ACC112 (cell line): ENCODE results near the gene ARHGAP31.
"Not testable (repeated sequence)": the region's sequence is repeated elsewhere in the genome, so short reads cannot be mapped to it uniquely, and the experiment has no call there.

Experiments used
- H2AFZ ChIP-seq: fragments of 200-600 bp; sonication (generic); one replicate; pipeline ENCODE4 v1.6.0; 2017; ENCODE audit warnings: antibody characterized with exemption, low read length; ENCODE audit not compliant: unreplicated experiment
- H3K27ac ChIP-seq: fragments of 200-600 bp; sonication (generic); 2 replicates; pipeline ENCODE4 v1.5.1; 2014; ENCODE audit warnings: low read depth, mild to moderate bottlenecking, antibody characterized with exemption, low read length, moderate library complexity
- H3K27me3 ChIP-seq: fragments of 200-600 bp; sonication (generic); 2 replicates; pipeline ENCODE4 v1.6.1; 2014; ENCODE audit warnings: mild to moderate bottlenecking, antibody characterized with exemption, low read length, moderate library complexity, mixed read lengths; ENCODE audit not compliant: insufficient read depth
- H3K36me3 ChIP-seq: fragments of 200-600 bp; sonication (generic); 2 replicates; pipeline ENCODE4 v1.6.1; 2016; ENCODE audit warnings: mild to moderate bottlenecking, antibody characterized with exemption, low read length, moderate library complexity, mixed read lengths; ENCODE audit not compliant: insufficient read depth
- H3K4me1 ChIP-seq: fragments of 200-600 bp; sonication (generic); one replicate; pipeline ENCODE4 v1.6.1; 2016; ENCODE audit warnings: low read length, mixed read lengths; ENCODE audit not compliant: insufficient read depth, unreplicated experiment, control insufficient read depth
- H3K4me3 ChIP-seq: fragments of 200-600 bp; sonication (generic); 2 replicates; pipeline ENCODE4 v1.5.1; 2014; ENCODE audit warnings: mild to moderate bottlenecking, low read depth, low read length
- H3K79me2 ChIP-seq: fragments of 200-600 bp; sonication (generic); one replicate; pipeline ENCODE4 v1.6.0; 2016; ENCODE audit warnings: low read length; ENCODE audit not compliant: control insufficient read depth, unreplicated experiment, insufficient read depth

Gene ARHGAP31

DNA sequence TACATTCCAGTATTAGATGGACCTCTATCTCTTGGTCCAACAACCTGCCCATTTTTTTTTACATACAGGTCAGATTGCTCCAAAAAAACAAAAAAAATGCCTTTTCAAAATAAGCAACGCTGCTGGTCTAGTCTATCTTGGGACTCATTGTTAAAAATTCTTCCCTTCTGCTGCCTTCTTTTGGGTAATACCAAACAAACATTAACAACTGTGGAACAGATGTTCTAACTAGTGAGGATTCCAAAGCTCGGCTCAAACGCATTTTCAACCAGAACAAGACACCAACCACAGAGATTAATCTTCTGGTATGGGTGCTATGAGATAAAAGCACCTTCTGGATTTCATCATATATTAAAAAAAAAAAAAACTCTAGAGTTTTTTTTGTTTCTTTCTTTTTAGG lies 24.7 kb downstream of the ARHGAP31 start:
- H3K4me3 ChIP-seq: no peak overlapping the region
- H2AFZ ChIP-seq: no peak overlapping the region
- H3K27me3 ChIP-seq: no peaks in the 10 kb centered on the region
- H3K36me3 ChIP-seq: no peaks in the 10 kb centered on the region; the same call in 1 of the 2 replicates
- no peak overlapping the region for H3K27ac ChIP-seq
- peaks cover 52% of the 10 kb centered on the region for H3K79me2 ChIP-seq
- peaks cover 18% of the 10 kb centered on the region for H3K4me1 ChIP-seq

DNA sequence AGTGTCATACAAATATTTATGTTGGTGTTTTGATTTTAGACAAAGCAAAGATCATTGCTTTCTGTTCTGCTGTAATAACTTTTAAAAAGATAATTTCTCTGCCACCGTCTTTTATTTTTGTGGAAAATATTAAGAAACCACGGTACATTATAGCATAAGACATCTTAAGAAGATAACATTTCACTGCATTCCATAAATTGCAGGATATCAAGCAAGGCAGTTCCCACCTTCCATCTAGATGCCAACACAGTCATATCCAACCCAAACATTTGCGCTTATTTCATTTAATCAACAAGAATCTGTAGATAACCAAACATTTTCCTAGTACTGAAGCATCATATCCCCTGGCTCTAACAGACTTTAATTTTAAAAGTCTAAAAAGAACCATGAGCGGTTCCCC lies 25.1 kb downstream of the ARHGAP31 start:
- Histone ChIP-seq H3K4me3 (no peak overlapping the region), H3K79me2 (peaks cover 49% of the 10 kb centered on the region), H3K4me1 (peaks cover 18% of the 10 kb centered on the region), H3K36me3 (no peaks in the 10 kb centered on the region; the same call in 1 of the 2 replicates), H3K27me3 (no peaks in the 10 kb centered on the region), H2AFZ (no peak overlapping the region), H3K27ac (no peak overlapping the region)

DNA sequence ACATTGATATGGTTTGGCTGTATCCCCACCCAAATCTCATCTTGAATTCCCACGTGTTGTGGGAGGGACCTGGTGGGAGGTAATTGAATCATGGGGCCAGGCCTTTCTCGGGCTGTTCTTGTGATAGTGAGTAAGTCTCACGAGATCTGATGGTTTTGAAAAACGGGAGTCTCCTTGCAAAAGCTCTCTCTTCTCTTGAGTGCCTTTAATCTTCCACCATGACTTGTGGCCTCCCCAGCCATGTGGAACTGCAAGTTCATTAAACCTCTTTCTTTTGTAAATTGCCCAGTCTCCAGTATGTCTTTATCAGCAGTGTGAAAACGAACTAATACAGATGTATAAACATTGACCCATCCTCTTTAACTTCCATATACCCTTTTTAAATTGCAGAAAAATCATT lies 26.6 kb downstream of the ARHGAP31 start:
- Histone ChIP-seq H3K79me2 (peaks cover 47% of the 10 kb centered on the region), H3K4me1 (peaks cover 18% of the 10 kb centered on the region)
- not testable (repeated sequence) for H2AFZ ChIP-seq, H3K4me3 ChIP-seq, H3K27me3 ChIP-seq, H3K36me3 ChIP-seq, H3K27ac ChIP-seq

DNA sequence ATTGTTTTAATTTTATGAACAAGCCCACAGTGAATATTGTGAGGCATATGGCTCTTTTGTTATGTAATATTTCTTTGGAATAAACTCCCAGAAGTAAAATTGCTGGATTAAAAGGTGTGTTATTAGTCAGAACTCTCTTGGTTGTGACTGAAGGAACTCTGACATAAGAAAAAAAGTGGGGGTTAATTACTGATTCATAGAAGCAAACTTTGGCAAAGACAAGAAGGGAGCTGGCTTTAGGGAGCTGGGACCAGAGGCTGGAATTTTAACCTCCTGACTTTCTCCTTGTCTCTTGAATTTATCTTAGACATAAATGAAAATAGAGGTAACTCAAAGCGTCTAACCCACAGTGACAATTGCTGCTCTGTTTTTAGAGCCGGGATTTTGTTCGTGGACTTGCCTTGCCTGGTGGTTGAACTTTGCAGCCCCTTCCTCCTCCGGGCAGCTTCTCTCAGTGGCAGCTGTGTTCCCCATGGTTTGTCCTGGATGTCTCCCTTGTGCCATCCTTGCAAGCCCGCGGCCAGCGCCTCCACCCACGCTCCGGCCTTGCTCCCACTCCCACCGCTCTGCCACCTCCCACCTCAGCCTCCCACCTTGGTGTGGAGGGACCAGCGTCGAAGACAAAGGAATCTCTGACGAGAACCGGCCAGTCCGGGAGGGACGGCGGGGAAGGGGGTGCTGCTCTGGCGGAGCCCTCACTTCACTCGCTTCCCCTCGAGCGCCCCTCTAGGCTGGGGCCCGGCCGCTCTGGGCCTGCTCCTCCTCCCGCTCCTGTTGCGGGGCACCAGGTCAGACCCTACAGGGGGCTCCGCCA lies 28.0 kb downstream of the ARHGAP31 start:
- peak overlapping the region; percentile 87 for H3K27ac ChIP-seq
- peak overlapping the region; percentile 72 for H2AFZ ChIP-seq
- peaks cover 18% of the 10 kb centered on the region for H3K4me1 ChIP-seq
- H3K36me3 ChIP-seq: no peaks in the 10 kb centered on the region; the same call in 1 of the 2 replicates
- H3K27me3 ChIP-seq: no peaks in the 10 kb centered on the region
- peaks cover 41% of the 10 kb centered on the region for H3K79me2 ChIP-seq
- peak overlapping the region; percentile 91 for H3K4me3 ChIP-seq

DNA sequence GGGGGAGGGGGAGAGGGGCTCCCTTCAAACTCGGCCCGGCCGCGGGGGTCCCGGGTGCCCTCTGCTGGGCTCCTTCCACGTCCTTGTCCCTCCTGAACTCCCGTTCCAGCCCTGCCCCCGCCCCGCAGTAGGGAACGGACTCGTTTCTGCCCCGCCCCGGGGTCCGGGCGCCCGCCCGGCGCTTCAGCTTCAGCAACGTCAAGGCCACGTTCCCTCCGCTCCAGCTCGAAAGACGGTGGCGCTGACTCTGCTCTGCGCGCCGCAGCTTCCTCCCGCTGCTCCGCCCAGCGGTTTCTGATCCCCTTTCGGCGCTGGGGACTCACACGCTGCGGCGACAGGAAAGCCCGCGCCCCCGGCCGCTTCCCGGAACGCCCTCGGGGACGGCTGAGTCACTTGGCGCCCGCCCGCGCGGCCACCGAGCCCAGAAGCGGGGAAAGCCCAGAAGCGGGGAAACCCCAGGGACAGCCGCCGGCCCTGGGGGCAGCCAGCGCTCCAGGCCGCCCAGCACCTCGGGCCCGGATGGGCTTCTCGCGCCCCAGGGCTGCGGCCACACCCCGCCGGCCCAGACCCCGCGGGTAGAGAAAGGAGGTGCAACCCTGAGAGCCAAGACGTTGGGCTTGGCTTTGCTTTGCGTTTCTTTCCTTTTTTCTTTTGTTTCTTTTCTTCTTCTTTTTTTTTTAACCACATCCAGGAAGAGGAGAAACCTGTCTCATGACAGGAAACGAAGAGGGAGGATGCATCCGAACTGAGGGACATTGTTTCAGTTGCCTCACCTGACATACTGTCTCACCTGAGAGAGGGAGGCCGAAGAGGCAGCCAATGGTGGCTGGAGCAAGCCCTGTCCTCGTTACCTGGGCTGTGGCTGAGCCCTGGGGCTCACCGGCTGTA lies 28.9 kb downstream of the ARHGAP31 start:
- Histone ChIP-seq H3K36me3 (no peaks in the 10 kb centered on the region; the same call in 1 of the 2 replicates), H3K4me3 (peak overlapping the region; percentile 91), H2AFZ (peak overlapping the region; percentile 72), H3K4me1 (peaks cover 18% of the 10 kb centered on the region), H3K79me2 (peaks cover 33% of the 10 kb centered on the region), H3K27me3 (no peaks in the 10 kb centered on the region), H3K27ac (peak overlapping the region; percentile 87)

DNA sequence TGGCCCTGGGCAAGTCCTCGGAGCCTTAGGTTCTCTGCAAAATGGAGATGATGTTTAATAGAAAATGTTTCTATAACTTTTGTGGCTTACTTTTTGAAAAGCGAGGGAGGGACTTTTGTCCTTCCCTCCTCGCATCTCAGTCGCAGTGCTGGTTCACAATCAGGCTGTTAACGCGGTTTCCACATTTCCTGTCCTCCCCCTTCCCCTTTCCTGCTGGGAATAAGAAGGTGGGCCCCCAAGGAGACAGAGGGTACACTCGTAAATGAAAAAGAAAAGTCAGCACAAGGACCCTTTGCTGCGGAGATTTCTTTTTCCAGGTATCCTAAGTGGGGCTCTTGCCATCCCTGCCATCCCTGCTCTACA lies 29.5 kb downstream of the ARHGAP31 start:
- Histone ChIP-seq H3K27me3 (no peaks in the 10 kb centered on the region), H3K4me3 (peak overlapping the region; percentile 91), H3K79me2 (peaks cover 30% of the 10 kb centered on the region), H3K27ac (peak overlapping the region; percentile 87), H3K36me3 (no peaks in the 10 kb centered on the region; the same call in 1 of the 2 replicates), H2AFZ (peak overlapping the region; percentile 69), H3K4me1 (peaks cover 18% of the 10 kb centered on the region)

DNA sequence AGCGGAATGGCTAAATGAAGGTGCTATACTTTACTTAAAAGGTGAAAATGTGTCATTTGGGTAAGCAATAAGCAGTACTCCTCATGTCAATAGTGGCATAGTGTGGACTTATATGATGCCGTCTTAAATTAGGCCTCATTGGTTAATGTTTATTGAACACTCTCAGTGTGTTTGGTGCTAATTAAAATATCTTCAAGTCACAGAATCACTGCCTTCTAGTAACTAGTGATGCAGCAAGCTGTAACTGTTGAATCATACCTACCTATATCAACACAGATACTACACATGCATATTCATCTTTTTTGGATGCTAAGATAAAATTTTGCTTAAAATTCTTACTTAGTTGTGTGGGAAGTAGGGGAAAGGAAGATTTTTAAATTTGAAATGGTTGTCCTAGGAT lies 30.7 kb downstream of the ARHGAP31 start:
- no peak overlapping the region for H3K4me3 ChIP-seq
- H3K79me2 ChIP-seq: peaks cover 24% of the 10 kb centered on the region
- no peak overlapping the region for H3K27ac ChIP-seq
- no peak overlapping the region for H2AFZ ChIP-seq
- no peaks in the 10 kb centered on the region; the same call in 1 of the 2 replicates for H3K36me3 ChIP-seq
- H3K4me1 ChIP-seq: peaks cover 18% of the 10 kb centered on the region
- H3K27me3 ChIP-seq: no peaks in the 10 kb centered on the region

DNA sequence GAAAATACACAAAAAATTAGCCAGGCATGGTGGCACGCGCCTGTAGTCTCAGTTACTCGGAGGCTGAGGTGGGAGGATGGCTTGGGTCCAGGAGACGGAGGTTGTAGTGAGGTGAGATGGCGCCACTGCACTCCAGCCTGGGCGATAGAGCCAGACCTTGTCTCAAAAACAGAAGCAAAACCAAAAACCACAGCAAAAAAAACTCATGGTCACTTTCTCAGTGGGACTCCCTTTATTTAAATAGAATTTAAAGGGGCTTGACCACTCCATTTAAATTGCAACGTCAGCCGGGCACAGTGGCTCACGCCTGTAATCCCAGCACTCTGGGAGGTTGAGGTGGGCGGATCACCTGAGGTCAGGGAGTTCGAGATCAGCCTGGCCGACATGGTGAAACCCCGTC lies 32.8 kb downstream of the ARHGAP31 start:
- no peak overlapping the region for H3K27ac ChIP-seq
- H3K4me1 ChIP-seq: peaks cover 6% of the 10 kb centered on the region
- H3K79me2 ChIP-seq: peaks cover 7% of the 10 kb centered on the region
- H3K4me3 ChIP-seq: no peak overlapping the region
- no peak overlapping the region for H2AFZ ChIP-seq
- no peaks in the 10 kb centered on the region for H3K36me3 ChIP-seq
- H3K27me3 ChIP-seq: no peaks in the 10 kb centered on the region

DNA sequence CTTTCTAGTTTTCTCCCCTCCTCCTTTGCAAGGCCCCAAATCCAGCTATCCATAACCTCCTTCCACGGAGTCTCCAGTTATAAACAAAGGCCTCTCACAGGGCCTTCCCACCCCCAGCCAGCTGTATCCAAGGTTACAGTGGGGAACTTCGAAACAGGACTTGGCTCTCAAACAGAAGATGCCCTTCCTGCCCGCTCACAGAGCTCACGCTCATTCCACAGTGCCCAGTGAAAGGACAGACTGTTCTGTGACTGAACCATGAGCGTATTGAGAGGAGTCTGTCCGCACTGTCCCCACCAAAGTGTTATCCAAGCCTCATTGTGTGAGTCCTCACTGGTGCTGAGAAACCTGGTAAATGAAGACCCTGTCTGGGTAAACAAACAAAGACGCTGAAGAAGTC lies 35.4 kb downstream of the ARHGAP31 start:
- no peaks in the 10 kb centered on the region for H3K27me3 ChIP-seq
- H3K27ac ChIP-seq: no peak overlapping the region
- no peaks in the 10 kb centered on the region for H3K4me1 ChIP-seq
- H2AFZ ChIP-seq: no peak overlapping the region
- no peak overlapping the region for H3K4me3 ChIP-seq
- no peaks in the 10 kb centered on the region for H3K36me3 ChIP-seq
- H3K79me2 ChIP-seq: peaks cover under 1% of the 10 kb centered on the region

DNA sequence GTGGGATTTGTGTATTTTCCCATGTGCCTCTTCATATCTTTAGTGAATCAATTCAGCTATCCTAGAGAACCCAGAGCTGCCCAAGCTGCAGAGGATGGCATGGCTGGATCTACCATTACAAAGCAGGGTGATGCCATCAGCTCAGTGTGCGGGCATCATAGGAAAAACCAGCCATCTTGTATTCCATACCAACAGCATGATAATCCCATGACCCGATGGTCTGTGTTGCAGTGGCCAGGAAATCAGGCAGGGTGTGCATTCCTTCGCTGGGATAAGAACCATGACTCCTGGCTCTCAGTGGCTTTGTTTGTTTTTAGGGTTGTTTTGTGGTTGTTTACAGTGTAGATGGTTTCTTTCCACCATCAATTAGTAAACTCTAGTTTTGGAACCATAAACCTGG lies 36.0 kb downstream of the ARHGAP31 start:
- Histone ChIP-seq H2AFZ (no peak overlapping the region), H3K4me3 (no peak overlapping the region), H3K27ac (no peak overlapping the region), H3K79me2 (no peaks in the 10 kb centered on the region), H3K4me1 (no peaks in the 10 kb centered on the region), H3K27me3 (no peaks in the 10 kb centered on the region), H3K36me3 (no peaks in the 10 kb centered on the region)
